SIG-M5 treated with dmso at 0.1 percent for 504 hours (cell line): ENCODE measurements around the gene SOX12.
A peak's percentile ranks its signal among the peaks of the same experiment; 100 is the strongest.

ENCODE experiments used
- DNase-seq: peaks from one replicate; lab custom pipeline; 2025; ENCODE audit not compliant: unreplicated experiment; lab: John Stamatoyannopoulos, UW

The SOX12 gene

GRCh38 chr20:358891-359555 is 33.7 kb downstream of the SOX12 start:
- no peak for DNase-seq

GRCh38 chr20:361561-361960 is 36.2 kb downstream of the SOX12 start:
- no peak for DNase-seq

GRCh38 chr20:362271-363254 is 37.2 kb downstream of the SOX12 start:
- peak; percentile 75 for DNase-seq

- no peak for DNase-seq
These were observed 38.1 kb downstream of the SOX12 start for GRCh38 chr20:363319-364078.

GRCh38 chr20:364905-365794 is 39.8 kb downstream of the SOX12 start:
- DNase-seq, result no peak

GRCh38 chr20:366041-366718 is 40.8 kb downstream of the SOX12 start:
- DNase-seq, result no peak

- no peak for DNase-seq
These were observed 41.5 kb downstream of the SOX12 start for GRCh38 chr20:366719-367485.

- DNase-seq, result no peak
These were observed 42.1 kb downstream of the SOX12 start for GRCh38 chr20:367486-367887.

- no peak for DNase-seq
These were observed 43.6 kb downstream of the SOX12 start for GRCh38 chr20:368915-369314.

GRCh38 chr20:370151-370600 is 44.8 kb downstream of the SOX12 start:
- DNase-seq, result peak; percentile 46

- no peak for DNase-seq
These were observed 45.8 kb downstream of the SOX12 start for GRCh38 chr20:370977-371754.

GRCh38 chr20:371755-372542 is 46.6 kb downstream of the SOX12 start:
- peak; percentile 86 for DNase-seq

- peak; percentile 54 for DNase-seq
These were observed 47.3 kb downstream of the SOX12 start for GRCh38 chr20:372543-373082.

GRCh38 chr20:373171-373890 is 48.0 kb downstream of the SOX12 start:
- DNase-seq, result peak; percentile 94

- no peak for DNase-seq
These were observed 50.0 kb downstream of the SOX12 start for GRCh38 chr20:375265-375889.

- DNase-seq, result no peak
These were observed 50.7 kb downstream of the SOX12 start for GRCh38 chr20:376089-376488.
